Measurements from ENCODE around the gene ZBTB40. TPM values are rescaled to one million over a fixed set of nuclear protein-coding genes. Genes with fewer than 3 reads are reported as not detected.

ZBTB40 gene
- total RNA-seq, 1 experiment from 2014 or later: 11.5 TPM

DNA sequence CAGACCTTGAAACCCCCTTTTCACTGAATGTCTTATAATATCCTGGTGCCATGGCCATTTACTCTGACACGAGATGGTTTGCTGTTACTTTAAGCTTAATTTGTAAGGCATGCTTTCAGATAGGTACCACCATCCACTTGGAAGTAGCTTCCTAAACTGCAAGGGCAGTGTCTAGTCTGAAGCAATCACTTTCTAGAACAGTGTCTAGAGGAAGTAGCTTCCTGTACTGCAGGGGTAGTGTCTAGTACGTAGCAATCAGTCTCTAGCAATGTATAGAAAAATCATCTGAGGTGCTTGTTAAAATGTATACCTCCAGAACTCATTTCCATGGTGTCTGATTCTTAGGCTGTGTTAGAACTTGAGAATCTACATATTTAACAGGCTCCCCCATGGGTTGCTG is 42.5 kb downstream of the ZBTB40 start:
- POLR2A ChIA-PET: no interaction called here
- Mint-ChIP-seq H3K36me3 (0 out of 2 replicates have a peak, but pooled peaks cover 5% of the 10 kb centered on the region), H3K27me3 (ENCODE audit: low read depth) (peaks cover 9% of the 10 kb centered on the region), H3K27ac (no peak overlapping the region), H3K4me1 (peaks cover 21% of the 10 kb centered on the region), H3K4me3 (no peak overlapping the region), H3K9me3 (no peaks in the 10 kb centered on the region)
- CTCF ChIA-PET: no interaction called here
- ATAC-seq: no peak
- DNase-seq (ENCODE audit: low spot score): no peak
- TF ChIP-seq, protein P1, sequence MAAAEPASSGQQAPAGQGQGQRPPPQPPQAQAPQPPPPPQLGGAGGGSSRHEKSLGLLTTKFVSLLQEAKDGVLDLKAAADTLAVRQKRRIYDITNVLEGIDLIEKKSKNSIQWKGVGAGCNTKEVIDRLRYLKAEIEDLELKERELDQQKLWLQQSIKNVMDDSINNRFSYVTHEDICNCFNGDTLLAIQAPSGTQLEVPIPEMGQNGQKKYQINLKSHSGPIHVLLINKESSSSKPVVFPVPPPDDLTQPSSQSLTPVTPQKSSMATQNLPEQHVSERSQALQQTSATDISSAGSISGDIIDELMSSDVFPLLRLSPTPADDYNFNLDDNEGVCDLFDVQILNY (CRISPR knock-in tag; IDR thresholded peaks at IDR 0.05): no peak
- TF ChIP-seq, protein P2, sequence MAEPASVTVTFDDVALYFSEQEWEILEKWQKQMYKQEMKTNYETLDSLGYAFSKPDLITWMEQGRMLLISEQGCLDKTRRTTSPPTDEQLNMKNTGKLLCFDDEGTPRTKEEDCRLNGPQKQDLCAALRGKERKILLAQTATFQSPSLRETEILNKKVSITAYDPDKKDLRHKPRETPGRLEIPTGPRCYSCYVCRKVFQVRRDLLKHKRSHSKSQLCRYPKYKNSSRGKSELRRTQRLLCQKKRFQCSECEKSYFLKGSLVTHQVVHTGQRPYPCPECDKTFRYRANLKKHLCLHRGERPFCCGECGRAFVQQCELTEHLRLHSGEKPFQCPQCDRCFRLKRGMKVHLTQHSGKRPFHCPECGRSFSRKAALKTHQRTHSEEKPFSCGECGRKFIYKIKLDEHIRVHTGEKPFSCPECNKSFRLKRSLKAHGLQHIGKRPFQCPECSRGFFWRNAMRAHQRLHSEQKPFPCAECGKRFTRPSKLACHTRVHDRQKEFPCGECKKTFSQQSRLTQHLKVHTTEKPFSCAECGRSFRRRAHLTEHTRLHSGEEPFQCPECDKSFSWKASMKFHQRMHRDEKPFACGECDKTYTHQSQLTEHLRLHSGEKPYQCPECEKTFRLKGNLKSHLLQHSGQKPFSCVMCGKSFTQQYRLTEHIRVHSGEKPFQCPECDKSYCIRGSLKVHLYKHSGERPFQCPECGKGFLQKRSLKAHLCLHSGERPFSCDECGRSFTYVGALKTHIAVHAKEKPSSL (CRISPR knock-in tag; conservative IDR thresholded peaks at IDR 0.05): no peak
- TF ChIP-seq, protein P3, sequence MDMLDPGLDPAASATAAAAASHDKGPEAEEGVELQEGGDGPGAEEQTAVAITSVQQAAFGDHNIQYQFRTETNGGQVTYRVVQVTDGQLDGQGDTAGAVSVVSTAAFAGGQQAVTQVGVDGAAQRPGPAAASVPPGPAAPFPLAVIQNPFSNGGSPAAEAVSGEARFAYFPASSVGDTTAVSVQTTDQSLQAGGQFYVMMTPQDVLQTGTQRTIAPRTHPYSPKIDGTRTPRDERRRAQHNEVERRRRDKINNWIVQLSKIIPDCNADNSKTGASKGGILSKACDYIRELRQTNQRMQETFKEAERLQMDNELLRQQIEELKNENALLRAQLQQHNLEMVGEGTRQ (CRISPR knock-in tag; IDR thresholded peaks at IDR 0.05): no peak
- TF ChIP-seq, protein P4, sequence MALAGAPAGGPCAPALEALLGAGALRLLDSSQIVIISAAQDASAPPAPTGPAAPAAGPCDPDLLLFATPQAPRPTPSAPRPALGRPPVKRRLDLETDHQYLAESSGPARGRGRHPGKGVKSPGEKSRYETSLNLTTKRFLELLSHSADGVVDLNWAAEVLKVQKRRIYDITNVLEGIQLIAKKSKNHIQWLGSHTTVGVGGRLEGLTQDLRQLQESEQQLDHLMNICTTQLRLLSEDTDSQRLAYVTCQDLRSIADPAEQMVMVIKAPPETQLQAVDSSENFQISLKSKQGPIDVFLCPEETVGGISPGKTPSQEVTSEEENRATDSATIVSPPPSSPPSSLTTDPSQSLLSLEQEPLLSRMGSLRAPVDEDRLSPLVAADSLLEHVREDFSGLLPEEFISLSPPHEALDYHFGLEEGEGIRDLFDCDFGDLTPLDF (CRISPR knock-in tag; IDR thresholded peaks at IDR 0.05): no peak
- TF ChIP-seq NR3C1 (CRISPR knock-in tag; conservative IDR thresholded peaks at IDR 0.05; ENCODE audit: low read depth): no peak
- TF ChIP-seq, protein P5, sequence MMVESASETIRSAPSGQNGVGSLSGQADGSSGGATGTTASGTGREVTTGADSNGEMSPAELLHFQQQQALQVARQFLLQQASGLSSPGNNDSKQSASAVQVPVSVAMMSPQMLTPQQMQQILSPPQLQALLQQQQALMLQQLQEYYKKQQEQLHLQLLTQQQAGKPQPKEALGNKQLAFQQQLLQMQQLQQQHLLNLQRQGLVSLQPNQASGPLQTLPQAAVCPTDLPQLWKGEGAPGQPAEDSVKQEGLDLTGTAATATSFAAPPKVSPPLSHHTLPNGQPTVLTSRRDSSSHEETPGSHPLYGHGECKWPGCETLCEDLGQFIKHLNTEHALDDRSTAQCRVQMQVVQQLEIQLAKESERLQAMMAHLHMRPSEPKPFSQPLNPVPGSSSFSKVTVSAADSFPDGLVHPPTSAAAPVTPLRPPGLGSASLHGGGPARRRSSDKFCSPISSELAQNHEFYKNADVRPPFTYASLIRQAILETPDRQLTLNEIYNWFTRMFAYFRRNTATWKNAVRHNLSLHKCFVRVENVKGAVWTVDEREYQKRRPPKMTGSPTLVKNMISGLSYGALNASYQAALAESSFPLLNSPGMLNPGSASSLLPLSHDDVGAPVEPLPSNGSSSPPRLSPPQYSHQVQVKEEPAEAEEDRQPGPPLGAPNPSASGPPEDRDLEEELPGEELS (CRISPR knock-in tag; IDR thresholded peaks at IDR 0.05): no peak
- TF ChIP-seq ZBTB21 (CRISPR knock-in tag; IDR thresholded peaks at IDR 0.05; ENCODE audit: borderline replicate concordance): no peak
- TF ChIP-seq, protein P6, sequence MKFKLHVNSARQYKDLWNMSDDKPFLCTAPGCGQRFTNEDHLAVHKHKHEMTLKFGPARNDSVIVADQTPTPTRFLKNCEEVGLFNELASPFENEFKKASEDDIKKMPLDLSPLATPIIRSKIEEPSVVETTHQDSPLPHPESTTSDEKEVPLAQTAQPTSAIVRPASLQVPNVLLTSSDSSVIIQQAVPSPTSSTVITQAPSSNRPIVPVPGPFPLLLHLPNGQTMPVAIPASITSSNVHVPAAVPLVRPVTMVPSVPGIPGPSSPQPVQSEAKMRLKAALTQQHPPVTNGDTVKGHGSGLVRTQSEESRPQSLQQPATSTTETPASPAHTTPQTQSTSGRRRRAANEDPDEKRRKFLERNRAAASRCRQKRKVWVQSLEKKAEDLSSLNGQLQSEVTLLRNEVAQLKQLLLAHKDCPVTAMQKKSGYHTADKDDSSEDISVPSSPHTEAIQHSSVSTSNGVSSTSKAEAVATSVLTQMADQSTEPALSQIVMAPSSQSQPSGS (CRISPR knock-in tag; IDR thresholded peaks at IDR 0.05; ENCODE audit: borderline replicate concordance, low read depth): no peak
- TF ChIP-seq NFE2L1 (CRISPR knock-in tag; IDR thresholded peaks at IDR 0.05): no peak
- TF ChIP-seq GRHL2 (CRISPR knock-in tag; IDR thresholded peaks at IDR 0.05; ENCODE audit: insufficient replicate concordance, severe bottlenecking): no peak
- no peak for TF ChIP-seq GTF2I (CRISPR knock-in tag; conservative IDR thresholded peaks at IDR 0.05)
- no peak for TF ChIP-seq OVOL2 (CRISPR knock-in tag; IDR thresholded peaks at IDR 0.05; ENCODE audit: borderline replicate concordance)

DNA sequence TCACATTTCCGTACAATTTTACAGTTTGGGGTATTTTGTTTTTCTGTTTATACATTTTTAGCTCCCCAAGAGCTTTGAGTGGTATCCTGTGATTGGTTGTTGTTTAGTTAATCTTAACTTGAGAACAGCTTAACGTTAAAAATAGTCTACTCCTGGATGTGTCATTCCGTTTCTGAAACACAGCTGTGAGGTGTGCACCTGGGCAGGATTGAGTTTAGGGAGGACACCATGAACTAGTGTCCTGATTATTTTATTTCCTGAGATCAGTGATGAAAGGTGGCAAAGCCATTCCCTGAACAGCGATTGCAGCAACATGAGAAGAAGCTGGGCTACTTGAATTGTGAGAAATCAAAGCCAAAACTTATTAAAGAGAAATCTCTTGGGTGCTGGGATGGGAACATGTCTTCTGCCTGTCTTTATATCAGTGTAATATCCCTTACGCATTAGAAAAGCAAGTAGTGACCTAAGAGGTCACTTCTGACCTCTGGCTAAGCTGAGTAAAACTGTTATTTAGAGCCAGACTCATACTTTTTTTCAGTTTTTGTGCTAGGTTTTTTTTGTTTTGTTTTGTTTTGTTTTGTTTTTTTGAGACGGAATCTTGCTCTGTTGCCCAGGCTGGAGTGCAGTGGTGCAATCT is 43.4 kb downstream of the ZBTB40 start:
- H3K4me3 Mint-ChIP-seq: no peak overlapping the region
- POLR2A ChIA-PET: no interaction called here
- 0 out of 2 replicates have a peak, but pooled peaks cover 5% of the 10 kb centered on the region for H3K36me3 Mint-ChIP-seq
- no peak overlapping the region for H3K27ac Mint-ChIP-seq
- peaks cover 28% of the 10 kb centered on the region for H3K4me1 Mint-ChIP-seq
- ATAC-seq (no peak), DNase-seq (ENCODE audit: low spot score) (no peak)
- TF ChIP-seq ZNF423 (CRISPR knock-in tag; IDR thresholded peaks at IDR 0.05): no peak
- H3K9me3 Mint-ChIP-seq: no peaks in the 10 kb centered on the region
- H3K27me3 Mint-ChIP-seq (ENCODE audit: low read depth): peaks cover 15% of the 10 kb centered on the region
- CTCF ChIA-PET: no interaction called here
